ENCODE data around the gene CXCR5. TPM values are rescaled to one million over a fixed set of nuclear protein-coding genes. Genes with fewer than 3 reads are reported as not detected.

CXCR5 gene
- total RNA-seq, 4 donors from 2014 or later = 0.09 to 0.12 TPM; not detected in 2

DNA sequence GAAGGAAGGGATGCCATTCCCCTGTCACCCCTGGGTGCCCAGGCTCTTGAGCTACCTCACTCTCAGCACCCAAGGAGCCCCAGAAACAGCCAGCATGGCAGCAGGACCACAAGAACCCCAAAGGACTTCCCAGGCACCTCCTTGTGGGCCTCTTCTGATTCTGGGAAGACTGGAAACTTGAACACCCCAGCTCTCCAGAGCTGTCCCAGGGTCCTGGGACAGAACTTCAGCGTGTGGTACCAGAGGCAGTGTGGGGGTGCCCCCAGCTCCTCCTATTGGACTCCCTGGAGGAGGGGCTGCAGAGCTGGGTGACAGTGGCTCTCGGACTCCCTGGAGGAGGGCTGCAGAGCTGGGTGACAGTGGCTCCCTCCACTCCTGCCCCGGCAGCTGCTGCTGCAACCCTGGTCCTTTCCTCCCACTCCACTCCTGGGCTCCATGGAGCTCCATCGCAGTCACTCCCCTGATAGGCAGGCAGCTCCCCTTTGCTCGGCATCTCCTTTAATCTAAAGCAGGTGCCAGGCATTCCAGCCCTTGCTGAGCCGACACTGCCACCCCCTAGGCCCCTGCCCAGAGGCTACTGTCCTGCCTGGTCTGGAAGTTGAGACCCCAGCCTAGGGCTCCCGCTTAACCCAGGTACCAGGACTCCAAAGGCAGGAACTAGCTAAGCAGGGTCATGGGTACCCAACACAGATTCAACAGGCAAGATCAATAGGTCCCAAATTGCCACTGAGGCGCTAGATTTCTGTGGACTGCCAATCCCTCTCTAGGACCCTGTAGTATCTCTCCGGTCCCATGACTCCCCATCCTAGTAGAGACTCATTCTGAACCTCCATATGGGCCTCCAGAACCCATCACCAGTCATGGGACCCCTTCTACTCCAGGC, 39.3 kb downstream of the CXCR5 start:
- TF ChIP-seq, protein P1, sequence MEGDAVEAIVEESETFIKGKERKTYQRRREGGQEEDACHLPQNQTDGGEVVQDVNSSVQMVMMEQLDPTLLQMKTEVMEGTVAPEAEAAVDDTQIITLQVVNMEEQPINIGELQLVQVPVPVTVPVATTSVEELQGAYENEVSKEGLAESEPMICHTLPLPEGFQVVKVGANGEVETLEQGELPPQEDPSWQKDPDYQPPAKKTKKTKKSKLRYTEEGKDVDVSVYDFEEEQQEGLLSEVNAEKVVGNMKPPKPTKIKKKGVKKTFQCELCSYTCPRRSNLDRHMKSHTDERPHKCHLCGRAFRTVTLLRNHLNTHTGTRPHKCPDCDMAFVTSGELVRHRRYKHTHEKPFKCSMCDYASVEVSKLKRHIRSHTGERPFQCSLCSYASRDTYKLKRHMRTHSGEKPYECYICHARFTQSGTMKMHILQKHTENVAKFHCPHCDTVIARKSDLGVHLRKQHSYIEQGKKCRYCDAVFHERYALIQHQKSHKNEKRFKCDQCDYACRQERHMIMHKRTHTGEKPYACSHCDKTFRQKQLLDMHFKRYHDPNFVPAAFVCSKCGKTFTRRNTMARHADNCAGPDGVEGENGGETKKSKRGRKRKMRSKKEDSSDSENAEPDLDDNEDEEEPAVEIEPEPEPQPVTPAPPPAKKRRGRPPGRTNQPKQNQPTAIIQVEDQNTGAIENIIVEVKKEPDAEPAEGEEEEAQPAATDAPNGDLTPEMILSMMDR (IDR thresholded peaks at IDR 0.05) = no peak
- no peak for DNase-seq (ENCODE audit: low spot score)
- ATAC-seq (ENCODE audit: low FRiP score) = no peak

DNA sequence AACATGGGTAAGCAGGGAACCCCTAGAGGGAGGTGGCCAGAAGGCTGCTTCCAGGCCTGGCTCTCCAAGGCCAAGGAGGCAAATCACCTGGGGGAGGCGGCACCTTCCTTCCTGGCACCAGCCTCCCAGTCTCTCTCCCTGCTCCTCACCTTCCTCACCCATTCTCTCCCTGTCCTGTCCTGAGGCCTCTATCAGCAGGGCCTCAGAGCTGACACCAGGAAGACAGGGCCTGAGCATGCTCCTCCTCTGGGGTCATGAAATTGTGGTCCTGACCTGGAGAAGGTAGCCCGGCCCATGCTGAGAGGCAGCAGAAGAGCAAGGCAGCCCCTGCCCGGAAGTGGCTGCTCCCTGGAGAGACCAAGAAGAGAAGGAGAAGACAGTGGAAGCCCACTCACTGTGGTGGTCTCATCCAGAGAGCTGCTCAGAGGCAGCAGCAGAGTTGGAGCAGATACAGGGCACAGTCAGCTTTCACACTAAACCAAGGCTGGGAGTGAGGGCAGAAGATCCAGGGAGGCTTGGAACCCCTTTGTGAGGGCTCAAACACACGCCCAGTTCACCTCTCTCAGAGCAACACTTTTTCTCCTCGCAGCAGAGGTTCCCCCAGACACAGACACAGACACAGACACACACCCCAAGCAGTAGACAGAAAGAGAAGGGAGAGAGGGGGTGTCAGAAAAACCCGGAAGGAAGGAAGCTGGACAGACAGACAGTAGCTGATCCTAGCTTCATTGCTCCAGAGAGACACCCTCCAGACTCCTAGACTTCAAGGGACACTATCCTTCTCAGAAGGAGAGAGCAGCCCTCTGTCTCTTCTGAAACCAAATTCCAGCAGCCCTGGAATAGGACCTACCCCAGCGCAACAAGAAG, 40.3 kb downstream of the CXCR5 start:
- ATAC-seq (ENCODE audit: low FRiP score) = no peak
- DNase-seq (ENCODE audit: low spot score) = no peak
- TF ChIP-seq, protein P1 (IDR thresholded peaks at IDR 0.05) = no peak

DNA sequence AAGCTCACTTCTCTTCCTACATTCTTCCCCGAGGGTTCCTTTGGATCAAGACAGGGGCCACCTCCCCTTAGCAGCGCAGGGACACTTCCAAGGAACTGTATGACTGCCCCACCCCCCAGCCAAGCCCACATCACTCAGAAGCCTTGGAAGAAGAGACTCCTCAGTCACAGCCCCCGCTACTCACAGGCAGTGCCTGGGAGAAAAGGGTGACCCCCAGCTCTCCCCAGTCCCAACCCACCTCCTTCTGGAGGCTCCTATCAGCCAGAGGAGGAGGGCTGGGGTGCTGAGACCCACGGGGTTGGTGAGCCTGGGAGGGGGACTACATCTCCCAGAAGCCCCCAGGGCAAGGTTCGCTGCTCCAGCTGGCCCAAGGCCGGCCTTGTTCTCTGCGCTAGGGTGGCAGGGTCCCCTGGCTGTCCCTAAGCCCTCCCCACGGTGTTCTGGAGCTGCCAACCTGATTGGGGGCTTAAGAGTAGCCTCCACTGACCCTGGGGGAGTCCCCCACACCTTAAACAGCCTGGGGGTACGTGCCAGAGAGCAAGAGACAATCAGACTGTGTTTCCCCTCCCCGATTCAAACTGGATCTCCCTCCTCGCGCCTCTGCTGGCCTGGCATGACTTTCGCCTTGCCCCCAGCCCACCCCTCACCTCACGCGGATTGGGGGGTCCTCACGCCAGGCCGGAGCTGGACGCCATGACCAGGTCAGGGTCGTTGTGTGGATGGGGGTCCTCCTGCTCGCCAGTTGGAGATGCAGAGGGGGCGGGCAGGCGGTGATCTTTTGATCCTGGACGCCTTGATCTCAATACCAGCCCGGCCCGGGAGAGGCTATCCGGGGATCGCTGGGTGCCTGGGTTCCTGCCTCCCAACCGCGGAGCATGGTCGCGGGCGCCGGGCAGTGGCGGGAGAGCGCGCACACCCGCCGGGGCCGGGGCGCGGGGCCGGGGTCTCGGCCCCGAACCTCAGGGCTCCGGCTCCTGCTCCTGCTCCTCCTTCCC, 41.2 kb downstream of the CXCR5 start:
- TF ChIP-seq, protein P1 (IDR thresholded peaks at IDR 0.05) = no peak
- DNase-seq (ENCODE audit: low spot score) = no peak
- ATAC-seq (ENCODE audit: low FRiP score) = no peak

DNA sequence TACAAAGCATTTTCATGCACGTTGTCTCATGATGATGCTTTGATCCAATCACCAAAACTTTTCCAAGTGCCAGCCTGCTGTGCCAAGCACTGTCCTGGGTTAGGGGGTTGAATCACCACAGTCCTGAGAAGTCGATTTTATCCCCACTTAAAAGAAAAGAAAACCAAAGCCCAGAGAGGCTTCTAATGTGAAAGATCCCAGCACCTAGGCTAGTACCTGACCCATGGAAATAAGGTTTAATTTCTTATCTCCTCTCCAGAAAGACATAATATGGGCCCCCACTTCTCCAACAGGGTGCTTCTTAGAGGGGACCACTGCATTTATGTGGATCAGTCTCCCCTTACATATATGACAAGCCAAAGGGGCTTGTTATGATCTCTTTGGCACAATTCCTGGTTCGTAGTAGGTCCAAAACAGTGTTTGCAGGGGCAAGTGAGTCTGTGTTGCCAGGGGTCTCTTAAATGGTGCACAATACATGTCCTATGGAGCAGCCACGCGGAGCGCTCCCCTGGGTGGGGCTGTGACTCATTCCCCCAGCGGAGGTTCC, 43.9 kb downstream of the CXCR5 start:
- TF ChIP-seq, protein P1 (IDR thresholded peaks at IDR 0.05) = no peak
- DNase-seq (ENCODE audit: low spot score) = no peak
- ATAC-seq (ENCODE audit: low FRiP score) = no peak

DNA sequence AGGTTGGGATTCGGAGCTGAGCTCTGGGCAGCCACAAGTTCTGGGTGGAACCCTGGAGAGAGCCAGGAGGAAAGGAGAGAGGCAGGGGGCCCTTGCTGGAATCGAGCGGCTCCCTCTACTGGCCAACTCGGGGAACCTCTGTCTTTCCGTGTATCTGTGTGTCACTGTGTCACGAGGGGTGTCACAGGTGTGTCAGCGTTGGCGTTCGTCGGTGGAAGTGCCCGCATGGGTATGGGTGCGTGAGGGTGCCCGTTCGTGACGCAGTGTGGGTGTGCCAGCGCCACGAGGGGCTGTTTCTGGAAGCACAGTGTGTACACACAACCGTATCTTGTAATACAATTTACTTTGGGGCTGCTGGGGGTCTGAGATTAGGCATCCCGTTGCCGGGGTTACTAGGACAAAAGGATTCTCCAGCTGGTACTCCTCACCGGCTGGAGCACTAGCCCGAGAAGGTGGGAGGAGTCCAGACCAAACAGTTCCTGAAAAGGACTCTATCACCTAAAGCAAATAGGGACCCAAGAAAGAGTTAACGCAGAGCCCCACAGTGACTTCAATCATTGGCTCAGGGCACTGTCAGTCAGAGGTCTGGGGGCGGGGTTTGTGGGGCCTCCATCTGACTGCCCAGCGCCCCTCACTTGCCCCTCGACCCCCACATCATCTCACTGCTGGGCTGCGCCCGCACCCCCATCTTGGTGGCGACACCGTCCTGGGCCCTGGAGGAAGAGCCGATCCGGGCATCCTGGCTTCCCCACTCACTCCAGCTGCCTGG, 44.6 kb downstream of the CXCR5 start:
- TF ChIP-seq, protein P1 (IDR thresholded peaks at IDR 0.05) = peak in 2 of 3 donors; percentile 20 to 93

More for the DNA sequence above, 44.6 kb downstream of the CXCR5 start:
- DNase-seq (ENCODE audit: low spot score) (no peak), ATAC-seq (ENCODE audit: low FRiP score) (peak; percentile 82)

All from omental fat pad (tissue), 4 donors.